HG03064 (cell line): ENCODE measurements around the gene TNFSF15.

Source experiments
- ATAC-seq: cut with Tn5 transposase; IDR thresholded peaks from one replicate; pipeline ENCODE4 v1.9.1; 2021; ENCODE audit warnings: low read depth; ENCODE audit not compliant: unreplicated experiment

The TNFSF15 gene

GRCh38 chr9:114790521-114790920 lies 15.3 kb downstream of the TNFSF15 start:
- ATAC-seq: no peak

GRCh38 chr9:114789006-114789405 lies 16.8 kb downstream of the TNFSF15 start:
- ATAC-seq: no peak

- no peak for ATAC-seq
Observed at GRCh38 chr9:114787781-114788498, 17.9 kb downstream of the TNFSF15 start.

- no peak for ATAC-seq
Observed at GRCh38 chr9:114787214-114787613, 18.6 kb downstream of the TNFSF15 start.

GRCh38 chr9:114785866-114786650 lies 19.8 kb downstream of the TNFSF15 start:
- ATAC-seq: no peak

GRCh38 chr9:114784721-114785279 lies 21.0 kb downstream of the TNFSF15 start:
- ATAC-seq: no peak

GRCh38 chr9:114782586-114782985 lies 23.3 kb downstream of the TNFSF15 start:
- ATAC-seq: no peak

- no peak for ATAC-seq
Observed at GRCh38 chr9:114779352-114779845, 26.4 kb downstream of the TNFSF15 start.

- ATAC-seq: no peak
Observed at GRCh38 chr9:114777821-114778609, 27.8 kb downstream of the TNFSF15 start.

- no peak for ATAC-seq
Observed at GRCh38 chr9:114776683-114777399, 29.0 kb downstream of the TNFSF15 start.

- ATAC-seq: no peak
Observed at GRCh38 chr9:114775981-114776380, 29.9 kb downstream of the TNFSF15 start.

GRCh38 chr9:114775121-114775520 lies 30.7 kb downstream of the TNFSF15 start:
- ATAC-seq: no peak

GRCh38 chr9:114774524-114774923 lies 31.3 kb downstream of the TNFSF15 start:
- ATAC-seq: no peak

- no peak for ATAC-seq
Observed at GRCh38 chr9:114771889-114772288, 34.0 kb downstream of the TNFSF15 start.

- ATAC-seq: no peak
Observed at GRCh38 chr9:114770991-114771390, 34.8 kb downstream of the TNFSF15 start.

GRCh38 chr9:114769624-114770023 lies 36.2 kb downstream of the TNFSF15 start:
- no peak for ATAC-seq

- ATAC-seq: no peak
Observed at GRCh38 chr9:114763220-114763619, 42.6 kb downstream of the TNFSF15 start.

- no peak for ATAC-seq
Observed at GRCh38 chr9:114761523-114761922, 44.3 kb downstream of the TNFSF15 start.

- ATAC-seq: no peak
Observed at GRCh38 chr9:114759512-114760341, 46.1 kb downstream of the TNFSF15 start.
